Spleen (tissue), 11 donors: ENCODE data around the gene ZNF844. TPM values are rescaled to one million over a fixed set of nuclear protein-coding genes. Genes with fewer than 3 reads are reported as not detected.

ENCODE experiments used
- DNase-seq: peaks from one replicate; pipeline ENCODE4 v3.0.0-alpha.2; 2020
- H3K27ac ChIP-seq, 8 donors: fragments of 200-600 bp; sonication (generic) in 7 of 8; 1 replicate in 4 of 8; 2 replicates in 4 of 8; pipeline versions ENCODE4 v1.5.0 to v1.8.0; 2016 to 2021; ENCODE audit warnings: inconsistent platforms in 4 of 8, mild to moderate bottlenecking in 4 of 8, moderate library complexity in 1 of 8
- H3K27me3 ChIP-seq, 7 donors: fragments of 200-600 bp; sonication (generic) in 6 of 7; replicated peaks in 1 of 7; 1 replicate in 4 of 7; 2 replicates in 3 of 7; pipeline versions ENCODE4 v1.5.0 to v1.8.0; 2016 to 2021; ENCODE audit warnings: inconsistent platforms in 3 of 7, mild to moderate bottlenecking in 1 of 7
- H3K36me3 ChIP-seq, 6 donors: fragments of 200-600 bp; sonication (generic) in 5 of 6; 1 replicate in 4 of 6; 2 replicates in 2 of 6; pipeline versions ENCODE4 v1.5.0 to v1.8.0; 2016 to 2021; ENCODE audit warnings: inconsistent platforms in 2 of 6
- H3K4me1 ChIP-seq, 6 donors: fragments of 200-600 bp; sonication (generic) in 5 of 6; 1 replicate in 3 of 6; 2 replicates in 3 of 6; pipeline versions ENCODE4 v1.5.0 to v1.8.0; 2016 to 2021; ENCODE audit warnings: inconsistent platforms in 3 of 6
- H3K4me3 ChIP-seq, 8 donors: fragments of 200-600 bp; sonication (generic) in 7 of 8; 1 replicate in 4 of 8; 2 replicates in 4 of 8; pipeline versions ENCODE4 v1.5.0 to v1.8.0; 2016 to 2021; ENCODE audit warnings: inconsistent platforms in 4 of 8, mild to moderate bottlenecking in 4 of 8, moderate library complexity in 2 of 8
- H3K9me3 ChIP-seq, 8 donors: fragments of 200-600 bp; sonication (generic) in 7 of 8; 1 replicate in 4 of 8; 2 replicates in 4 of 8; pipeline versions ENCODE4 v1.5.0 to v1.8.0; 2016 to 2021; ENCODE audit warnings: inconsistent platforms in 4 of 8
- POLR2A ChIP-seq, 3 donors: fragments of 450-650 bp; IDR thresholded peaks; one replicate each; pipeline ENCODE4 v1.5.1; 2017; ENCODE audit warnings: antibody characterized with exemption in 3 of 3, mild to moderate bottlenecking in 1 of 3
- POLR2AphosphoS5 ChIP-seq, 3 donors: sonication (generic); formaldehyde crosslinking; IDR thresholded peaks; one replicate each; pipeline ENCODE4 v1.5.1; 2017; ENCODE audit warnings: antibody characterized with exemption in 3 of 3
- WGBS, 5 donors: extraction: QIAGEN DNeasy Blood & Tissue Kit in 3 of 5; methylation state at CpG; one replicate each; pipeline versions ENCODE4 v1.1.5 to v1.1.7; 2013 to 2018; 5-methylcytosine and 5-hydroxymethylcytosine counted together
- intact Hi-C: fragments of 100-400 bp; cut with DNase I; formaldehyde crosslinking; loops from one replicate; pipeline ENCODE4 v1.15.0; 2023; ENCODE audit warnings: low total_unique reads
- polyA plus RNA-seq, 3 donors: library from polyadenylated mRNA; stranded (reverse); fragments of 200-250 nt; gene quantifications; one replicate each; pipeline ENCODE4 v1.2.1, GENCODE V29; 2013
- small RNA-seq, 4 donors: library from RNA; depleted of rRNA; stranded (forward); fragments of <200 nt; gene quantifications; one replicate each; pipeline ENCODE3, GENCODE V24; 2016
- total RNA-seq, 7 donors: library from RNA; depleted of rRNA in 3 of 7; stranded (reverse); fragments of >200 nt in 3 of 7; fragmentation: NEBNext Ultra II Directional in 4 of 7; extraction: Animal tissue kit (Norgen Biotek cat#: 25700) in 4 of 7; gene quantifications; one replicate each; pipeline versions ENCODE4 v1.1.0 to v1.2.1, GENCODE V29; 2016 to 2021
- TF ChIP-seq, protein P1 (sequence below), 11 experiments: fragments of 200-600 bp in 7 of 11; fragments of 450-650 bp in 4 of 11; sonication (generic) in 4 of 11; IDR thresholded peaks in 8 of 11; conservative IDR thresholded peaks in 3 of 11; 1 replicate in 7 of 11; 2 replicates in 4 of 11; pipeline versions ENCODE4 v1.4.0 to v1.8.0; 2016 to 2021; ENCODE audit warnings: antibody characterized with exemption in 11 of 11, inconsistent platforms in 4 of 11, mild to moderate bottlenecking in 1 of 11
- donor health status: healthy with polysubstance abuse.
- donor health status: DM: no; HTN: no; CAD: no; lungs with moderate emphysema.
- donor health status: DM: no; HTN: no; CAD: no.
- donor health status: Bipolar disorder and iron deficiency.
- donor health status: healthy.
- donor health status: DM: no; HTN: no; CAD: no.
- donor health status: DM: yes; HTN: yes; CAD: no.

ZNF844 gene
- total and polyA plus RNA-seq, 10 donors = 2.0 to 14.5 (median 8.5) TPM

- no peak for DNase-seq
- H3K4me3 ChIP-seq = no peak overlapping the region
- TF ChIP-seq, protein P1, sequence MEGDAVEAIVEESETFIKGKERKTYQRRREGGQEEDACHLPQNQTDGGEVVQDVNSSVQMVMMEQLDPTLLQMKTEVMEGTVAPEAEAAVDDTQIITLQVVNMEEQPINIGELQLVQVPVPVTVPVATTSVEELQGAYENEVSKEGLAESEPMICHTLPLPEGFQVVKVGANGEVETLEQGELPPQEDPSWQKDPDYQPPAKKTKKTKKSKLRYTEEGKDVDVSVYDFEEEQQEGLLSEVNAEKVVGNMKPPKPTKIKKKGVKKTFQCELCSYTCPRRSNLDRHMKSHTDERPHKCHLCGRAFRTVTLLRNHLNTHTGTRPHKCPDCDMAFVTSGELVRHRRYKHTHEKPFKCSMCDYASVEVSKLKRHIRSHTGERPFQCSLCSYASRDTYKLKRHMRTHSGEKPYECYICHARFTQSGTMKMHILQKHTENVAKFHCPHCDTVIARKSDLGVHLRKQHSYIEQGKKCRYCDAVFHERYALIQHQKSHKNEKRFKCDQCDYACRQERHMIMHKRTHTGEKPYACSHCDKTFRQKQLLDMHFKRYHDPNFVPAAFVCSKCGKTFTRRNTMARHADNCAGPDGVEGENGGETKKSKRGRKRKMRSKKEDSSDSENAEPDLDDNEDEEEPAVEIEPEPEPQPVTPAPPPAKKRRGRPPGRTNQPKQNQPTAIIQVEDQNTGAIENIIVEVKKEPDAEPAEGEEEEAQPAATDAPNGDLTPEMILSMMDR (IDR thresholded peaks at IDR 0.05 in 8 of 11, conservative IDR thresholded peaks at IDR 0.05 in 3 of 11) = no peak
- no peak for TF ChIP-seq POLR2A (IDR thresholded peaks at IDR 0.05)
- TF ChIP-seq POLR2AphosphoS5 (IDR thresholded peaks at IDR 0.05) = no peak
- intact Hi-C loops = no loop called here
- H3K9me3 ChIP-seq = peaks cover 0 to 27% (median 12%) of the 10 kb centered on the region in 8 donors
- WGBS, 5 donors = 73 to 90% (median 88%) methylated on average over 11 to 33 of the region's 33 CpGs
- H3K4me1 ChIP-seq = no peaks in the 10 kb centered on the region
- H3K27me3 ChIP-seq = no peaks in the 10 kb centered on the region
- H3K27ac ChIP-seq = no peak overlapping the region
- peaks cover 0 to 41% (median 2%) of the 10 kb centered on the region in 6 donors for H3K36me3 ChIP-seq
Observed at GRCh38 chr19:12117201-12117970, 52.9 kb downstream of the ZNF844 start.

DNA sequence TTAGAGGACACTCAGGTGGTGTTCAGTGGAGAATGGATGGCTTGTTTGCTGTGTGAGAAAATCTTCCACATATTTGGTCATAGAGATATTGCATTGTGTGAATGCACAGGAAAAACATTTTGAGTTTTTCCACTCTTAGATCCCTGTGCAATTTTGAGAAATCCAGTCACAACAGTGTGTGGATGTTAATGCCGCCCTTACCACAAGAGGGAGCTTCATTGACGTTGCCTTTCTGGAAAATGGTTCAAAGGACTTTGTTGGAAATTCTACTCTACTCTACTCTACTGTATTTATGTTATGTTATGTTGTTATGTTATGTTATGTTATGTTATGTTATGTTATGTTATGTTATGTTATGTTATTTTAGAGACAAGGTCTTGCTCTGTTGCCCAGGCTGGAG is 62.2 kb downstream of the ZNF844 start:
- H3K9me3 ChIP-seq = peaks cover 0 to 38% (median 26%) of the 10 kb centered on the region in 8 donors
- H3K27me3 ChIP-seq = no peaks in the 10 kb centered on the region
- WGBS, 5 donors = 17 to 34% (median 31%) methylated on average over 2 of the region's 2 CpGs
- no peak overlapping the region for H3K4me3 ChIP-seq
- intact Hi-C loops = no loop called here
- no peaks in the 10 kb centered on the region for H3K4me1 ChIP-seq
- TF ChIP-seq POLR2A (IDR thresholded peaks at IDR 0.05) = no peak
- TF ChIP-seq, protein P1 (IDR thresholded peaks at IDR 0.05 in 8 of 11, conservative IDR thresholded peaks at IDR 0.05 in 3 of 11) = peak in 8 of 11 experiments; percentile 33 to 60 (median 50)
- H3K27ac ChIP-seq = no peak overlapping the region
- DNase-seq = no peak
- H3K36me3 ChIP-seq = peaks cover 0 to under 1% (median under 1%) of the 10 kb centered on the region in 6 donors

Small RNA genes within 50 kb of the gene (small RNA-seq; reads per million reads assigned to genes)
- gene RF00019 = 0 reads per million in 4 donors
- 0 reads per million in 4 donors for gene RNA5SP465
- gene RNA5SP466 = 0 reads per million in 4 donors
- gene RNA5SP467 = 0 reads per million in 4 donors

Other genes with a start within 250 kb of the ZNF844 start
- gene ZNF439, start 216.0 kb upstream of the ZNF844 start, total RNA-seq = 10 to 100 TPM; 14.1 to 19.4 (median 15.9) TPM
- gene ZNF439, start 216.0 kb upstream of the ZNF844 start, polyA plus RNA-seq = 10 to 100 TPM; 10.2 to 16.7 (median 11.3) TPM
- gene ZNF69, start 176.9 kb upstream of the ZNF844 start, total RNA-seq = 10 to 100 TPM in 1 of 7 donors, 1 to 10 TPM in 6; 3.1 to 11.0 (median 5.9) TPM
- gene ZNF69, start 176.9 kb upstream of the ZNF844 start, polyA plus RNA-seq = 1 to 10 TPM; 1.8 to 3.4 (median 2.9) TPM
- 10 to 100 TPM; 20.1 to 34.0 (median 25.5) TPM for gene ZNF700, start 139.6 kb upstream of the ZNF844 start, total RNA-seq
- gene ZNF700, start 139.6 kb upstream of the ZNF844 start, polyA plus RNA-seq = 10 to 100 TPM; 12.2 to 31.7 (median 14.8) TPM
- gene ZNF763, start 99.7 kb upstream of the ZNF844 start, total RNA-seq = 10 to 100 TPM in 1 of 7 donors, 1 to 10 TPM in 6; 5.3 to 10.7 (median 7.1) TPM
- gene ZNF763, start 99.7 kb upstream of the ZNF844 start, polyA plus RNA-seq = 1 to 10 TPM; 3.7 to 6.4 (median 5.5) TPM
- gene ZNF433, start 29.1 kb upstream of the ZNF844 start, total RNA-seq = 1 to 10 TPM; 3.4 to 7.7 (median 6.4) TPM
- 1 to 10 TPM; 2.4 to 4.7 (median 3.3) TPM for gene ZNF433, start 29.1 kb upstream of the ZNF844 start, polyA plus RNA-seq
- under 1 TPM in 2 of 7 donors, not detected in 5; 0.20 to 0.36 TPM for gene ZNF878, start 11.8 kb upstream of the ZNF844 start, total RNA-seq
- under 1 TPM in 2 of 3 donors, not detected in 1; 0.05 to 0.10 TPM for gene ZNF878, start 11.8 kb upstream of the ZNF844 start, polyA plus RNA-seq
- gene ZNF20, start 75.6 kb downstream of the ZNF844 start, total RNA-seq = 1 to 10 TPM; 3.1 to 5.5 (median 4.1) TPM
- 1 to 10 TPM; 2.0 to 2.8 (median 2.7) TPM for gene ZNF20, start 75.6 kb downstream of the ZNF844 start, polyA plus RNA-seq
- 1 to 10 TPM; 4.0 to 7.9 (median 5.6) TPM for gene ZNF625, start 92.0 kb downstream of the ZNF844 start, total RNA-seq
- gene ZNF625, start 92.0 kb downstream of the ZNF844 start, polyA plus RNA-seq = 1 to 10 TPM; 1.2 to 3.6 (median 2.0) TPM
- gene ZNF136, start 98.4 kb downstream of the ZNF844 start, total RNA-seq = 10 to 100 TPM; 16.3 to 20.1 (median 17.8) TPM
- gene ZNF136, start 98.4 kb downstream of the ZNF844 start, polyA plus RNA-seq = 1 to 10 TPM; 5.5 to 7.4 (median 5.6) TPM
- 10 to 100 TPM; 12.7 to 21.3 (median 16.0) TPM for gene ZNF44, start 230.2 kb downstream of the ZNF844 start, total RNA-seq
- gene ZNF44, start 230.2 kb downstream of the ZNF844 start, polyA plus RNA-seq = 10 to 100 TPM in 1 of 3 donors, 1 to 10 TPM in 2; 6.7 to 10.8 (median 7.1) TPM